MCF 10A (cell line): Measurements from ENCODE around the gene CIRBP. TPM values are rescaled to one million over a fixed set of nuclear protein-coding genes. Genes with fewer than 3 reads are reported as not detected.

Source experiments
- BruUV-seq: library from RNA; stranded (reverse); fragments of 400-500 nt; replicated peaks from 2 replicates; lab custom pipeline; 2021; lab: Mats Ljungman, UMichigan
- CTCF ChIA-PET: fragments of 300-600 bp; sonication (Branson Sonifier 250); formaldehyde crosslinking; extraction: SDS; loops from one replicate; lab custom pipeline; 2021; ENCODE audit warnings: antibody characterized with exemption, inconsistent platforms; lab: Yijun Ruan, JAX
- POLR2A ChIA-PET: fragments of 300-600, 350-650 bp; sonication (Branson Sonifier 250); formaldehyde crosslinking; extraction: SDS; loops from one replicate; lab custom pipeline; 2020; ENCODE audit warnings: antibody characterized with exemption, inconsistent platforms; lab: Yijun Ruan, JAX
- DNase-seq: peaks from one replicate; pipeline ENCODE4 v3.0.0-alpha.2; 2018; ENCODE audit not compliant: unreplicated experiment
- H3K27ac Mint-ChIP-seq: one replicate; pipeline ENCODE4 v1.8.0; 2022; ENCODE audit warnings: mild to moderate bottlenecking, low read depth, mixed read lengths; ENCODE audit not compliant: unreplicated experiment
- H3K27me3 Mint-ChIP-seq: one replicate; pipeline ENCODE4 v1.8.0; 2022; ENCODE audit warnings: mixed read lengths; ENCODE audit not compliant: insufficient read depth, unreplicated experiment
- H3K36me3 Mint-ChIP-seq: one replicate; pipeline ENCODE4 v1.8.0; 2022; ENCODE audit warnings: mild to moderate bottlenecking, moderate library complexity, mixed read lengths; ENCODE audit not compliant: insufficient read depth, unreplicated experiment
- H3K4me1 Mint-ChIP-seq: one replicate; pipeline ENCODE4 v1.8.0; 2022; ENCODE audit warnings: mixed read lengths; ENCODE audit not compliant: insufficient read depth, unreplicated experiment
- H3K4me3 Mint-ChIP-seq: one replicate; pipeline ENCODE4 v1.8.0; 2022; ENCODE audit warnings: mild to moderate bottlenecking, moderate library complexity, mixed read lengths; ENCODE audit not compliant: unreplicated experiment
- H3K9me3 Mint-ChIP-seq: one replicate; pipeline ENCODE4 v1.8.0; 2022; ENCODE audit warnings: mixed read lengths; ENCODE audit not compliant: unreplicated experiment
- intact Hi-C: fragments of 100-400 bp; cut with micrococcal nuclease; formaldehyde crosslinking; loops from 2 replicates; pipeline ENCODE4 v1.14.1; 2022
- total RNA-seq: library from RNA; stranded (reverse); gene quantifications from 2 replicates; pipeline ENCODE4 v1.2.3, GENCODE V29; 2022
- TF ChIP-seq, protein P1 (sequence below): fragments of 200-600 bp; IDR thresholded peaks from one replicate; pipeline ENCODE4 v1.8.0; 2022; ENCODE audit warnings: antibody characterized with exemption, mild to moderate bottlenecking; ENCODE audit not compliant: unreplicated experiment

The CIRBP gene
- total RNA-seq, 1 experiment from 2014 or later = 362 TPM

GRCh38 chr19:1223018-1223855 is 45.9 kb upstream of the CIRBP start:
- ChIA-PET CTCF (interaction anchor here (1.4 to 1.7 kb wide), 2 partner anchors 142 to 238 kb away, joined by 4 to 6 read pairs; no protein-coding TSS in a partner anchor), POLR2A (interaction anchor here (0.6 to 0.7 kb wide), 3 partner anchors 8 to 227 kb away, joined by 3 to 4 read pairs (median 4); no protein-coding TSS in a partner anchor)
- no peaks in the 10 kb centered on the region for H3K4me1 Mint-ChIP-seq
- TF ChIP-seq, protein P1, sequence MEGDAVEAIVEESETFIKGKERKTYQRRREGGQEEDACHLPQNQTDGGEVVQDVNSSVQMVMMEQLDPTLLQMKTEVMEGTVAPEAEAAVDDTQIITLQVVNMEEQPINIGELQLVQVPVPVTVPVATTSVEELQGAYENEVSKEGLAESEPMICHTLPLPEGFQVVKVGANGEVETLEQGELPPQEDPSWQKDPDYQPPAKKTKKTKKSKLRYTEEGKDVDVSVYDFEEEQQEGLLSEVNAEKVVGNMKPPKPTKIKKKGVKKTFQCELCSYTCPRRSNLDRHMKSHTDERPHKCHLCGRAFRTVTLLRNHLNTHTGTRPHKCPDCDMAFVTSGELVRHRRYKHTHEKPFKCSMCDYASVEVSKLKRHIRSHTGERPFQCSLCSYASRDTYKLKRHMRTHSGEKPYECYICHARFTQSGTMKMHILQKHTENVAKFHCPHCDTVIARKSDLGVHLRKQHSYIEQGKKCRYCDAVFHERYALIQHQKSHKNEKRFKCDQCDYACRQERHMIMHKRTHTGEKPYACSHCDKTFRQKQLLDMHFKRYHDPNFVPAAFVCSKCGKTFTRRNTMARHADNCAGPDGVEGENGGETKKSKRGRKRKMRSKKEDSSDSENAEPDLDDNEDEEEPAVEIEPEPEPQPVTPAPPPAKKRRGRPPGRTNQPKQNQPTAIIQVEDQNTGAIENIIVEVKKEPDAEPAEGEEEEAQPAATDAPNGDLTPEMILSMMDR = peak; percentile 39
- no TSS peak for BruUV-seq
- no peak for DNase-seq
- H3K4me3 Mint-ChIP-seq = no peak overlapping the region
- H3K36me3 Mint-ChIP-seq = peaks cover 20% of the 10 kb centered on the region
- no peaks in the 10 kb centered on the region for H3K9me3 Mint-ChIP-seq
- no peak overlapping the region for H3K27ac Mint-ChIP-seq
- intact Hi-C loops = no loop called here
- no peaks in the 10 kb centered on the region for H3K27me3 Mint-ChIP-seq

- intact Hi-C loops = no loop called here
- no peak for DNase-seq
- peaks cover 20% of the 10 kb centered on the region for H3K36me3 Mint-ChIP-seq
- H3K9me3 Mint-ChIP-seq = no peaks in the 10 kb centered on the region
- POLR2A ChIA-PET = interaction anchor here (0.6 kb wide), 1 partner anchor 218 kb away, joined by 3 read pairs; no protein-coding TSS in a partner anchor
- no peak overlapping the region for H3K4me3 Mint-ChIP-seq
- H3K27ac Mint-ChIP-seq = no peak overlapping the region
- no TSS peak for BruUV-seq
- CTCF ChIA-PET = interaction anchor here (1.7 kb wide), 1 partner anchor 143 kb away, joined by 6 read pairs; no protein-coding TSS in a partner anchor
- no peaks in the 10 kb centered on the region for H3K4me1 Mint-ChIP-seq
- no peaks in the 10 kb centered on the region for H3K27me3 Mint-ChIP-seq
- TF ChIP-seq, protein P1 = no peak
These were observed 44.9 kb upstream of the CIRBP start for GRCh38 chr19:1224047-1224825.

DNA sequence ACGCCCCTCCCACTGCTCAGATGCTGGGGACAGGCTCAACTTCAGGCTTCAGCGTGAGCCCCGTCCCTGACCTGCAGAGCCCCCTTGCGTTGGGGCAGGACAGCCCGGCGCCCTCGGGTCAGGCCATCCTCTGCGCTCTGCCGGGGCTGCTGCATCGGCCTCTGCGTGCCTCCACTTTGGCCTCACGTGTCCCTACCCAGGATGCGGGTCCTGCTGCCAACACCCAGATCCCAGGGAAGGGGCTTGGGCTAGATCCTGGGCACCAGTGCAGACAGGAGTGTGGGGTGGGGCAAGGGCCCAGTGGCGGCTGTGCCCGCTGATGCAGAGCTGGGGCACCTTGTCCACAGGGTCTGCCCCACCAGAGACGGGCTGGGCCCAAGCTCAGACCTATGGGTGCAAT is 44.3 kb upstream of the CIRBP start:
- no peak overlapping the region for H3K4me3 Mint-ChIP-seq
- DNase-seq = no peak
- H3K9me3 Mint-ChIP-seq = no peaks in the 10 kb centered on the region
- no peaks in the 10 kb centered on the region for H3K4me1 Mint-ChIP-seq
- CTCF ChIA-PET = interaction anchor here (0.7 to 1.4 kb wide), 2 partner anchors 20 to 178 kb away, joined by 3 to 7 read pairs; no protein-coding TSS in a partner anchor
- H3K27ac Mint-ChIP-seq = no peak overlapping the region
- intact Hi-C loops = no loop called here
- POLR2A ChIA-PET = interaction anchor here (0.6 to 1.4 kb wide), 2 partner anchors 8 to 16 kb away, joined by 4 to 7 read pairs; no protein-coding TSS in a partner anchor
- no TSS peak for BruUV-seq
- H3K27me3 Mint-ChIP-seq = no peaks in the 10 kb centered on the region
- TF ChIP-seq, protein P1 = no peak
- H3K36me3 Mint-ChIP-seq = peaks cover 18% of the 10 kb centered on the region
